HG03520 (cell line): ENCODE data around the gene NCAN.

Experiments
- ATAC-seq: cut with Tn5 transposase; IDR thresholded peaks from one replicate; pipeline ENCODE4 v1.9.1; 2021; ENCODE audit warnings: mild to moderate bottlenecking, moderate library complexity; ENCODE audit not compliant: unreplicated experiment

The NCAN gene

GRCh38 chr19:19279062-19279612, 67.4 kb downstream of the NCAN start:
- ATAC-seq = no peak

- no peak for ATAC-seq
Measured at GRCh38 chr19:19279853-19280252, 68.1 kb downstream of the NCAN start.

GRCh38 chr19:19280561-19280960, 68.8 kb downstream of the NCAN start:
- ATAC-seq = no peak

GRCh38 chr19:19285686-19286085, 73.9 kb downstream of the NCAN start:
- no peak for ATAC-seq

- no peak for ATAC-seq
Measured at GRCh38 chr19:19292607-19293006, 80.8 kb downstream of the NCAN start.

GRCh38 chr19:19294914-19295313, 83.2 kb downstream of the NCAN start:
- no peak for ATAC-seq

- ATAC-seq = no peak
Measured at GRCh38 chr19:19296953-19297689, 85.4 kb downstream of the NCAN start.

GRCh38 chr19:19297759-19298158, 86.0 kb downstream of the NCAN start:
- no peak for ATAC-seq

GRCh38 chr19:19300613-19301012, 88.9 kb downstream of the NCAN start:
- no peak for ATAC-seq
